Keratinocyte (primary cell): Measurements from ENCODE around the gene EPSTI1.

Experiments used
- CTCF ChIP-seq, 3 experiments: IDR thresholded peaks in 1 of 3; conservative IDR thresholded peaks in 1 of 3; optimal IDR thresholded peaks in 1 of 3; 2 replicates in 2 of 3; 3 replicates in 1 of 3; pipeline versions ENCODE3 to v1.5.1; 2011; ENCODE audit warnings: low read length in 3 of 3, mild to moderate bottlenecking in 3 of 3, moderate library complexity in 2 of 3, control low read depth in 1 of 3, inconsistent platforms in 1 of 3; ENCODE audit not compliant: insufficient read depth in 2 of 3; ENCODE audit errors: extremely low read depth in 1 of 3
- EZH2 ChIP-seq: IDR thresholded peaks from one replicate; pipeline ENCODE4 v1.6.1; 2012; ENCODE audit warnings: inconsistent platforms, mild to moderate bottlenecking, low read length, moderate library complexity

GRCh38 chr13:42996584-42996983 lies 4.5 kb upstream of the EPSTI1 start:
- TF ChIP-seq CTCF (optimal IDR thresholded peaks at IDR 0.05 in 1 of 3, IDR thresholded peaks at IDR 0.05 in 1 of 3, conservative IDR thresholded peaks at IDR 0.05 in 1 of 3; ENCODE audit: extremely low read depth in 1 of 3, insufficient read depth in 2 of 3, low read length in 3 of 3) = no peak
- TF ChIP-seq EZH2 = no peak
